AG10803 (cell line): Measurements from ENCODE around the gene GAD1.
A peak's percentile ranks its signal among the peaks of the same experiment; 100 is the strongest.

Experiments used
- DNase-seq: peaks from one replicate; pipeline ENCODE4 v3.0.0; 2010; ENCODE audit warnings: low read depth
- H3K4me3 ChIP-seq: 2 replicates; pipeline ENCODE4 v1.5.1; 2011; ENCODE audit warnings: mild to moderate bottlenecking, low read length, control low read depth
- CTCF ChIP-seq: conservative IDR thresholded peaks from 2 replicates; pipeline ENCODE4 v1.5.1; 2011; ENCODE audit warnings: mild to moderate bottlenecking, low read length, control low read depth, inconsistent platforms

The GAD1 gene

DNA sequence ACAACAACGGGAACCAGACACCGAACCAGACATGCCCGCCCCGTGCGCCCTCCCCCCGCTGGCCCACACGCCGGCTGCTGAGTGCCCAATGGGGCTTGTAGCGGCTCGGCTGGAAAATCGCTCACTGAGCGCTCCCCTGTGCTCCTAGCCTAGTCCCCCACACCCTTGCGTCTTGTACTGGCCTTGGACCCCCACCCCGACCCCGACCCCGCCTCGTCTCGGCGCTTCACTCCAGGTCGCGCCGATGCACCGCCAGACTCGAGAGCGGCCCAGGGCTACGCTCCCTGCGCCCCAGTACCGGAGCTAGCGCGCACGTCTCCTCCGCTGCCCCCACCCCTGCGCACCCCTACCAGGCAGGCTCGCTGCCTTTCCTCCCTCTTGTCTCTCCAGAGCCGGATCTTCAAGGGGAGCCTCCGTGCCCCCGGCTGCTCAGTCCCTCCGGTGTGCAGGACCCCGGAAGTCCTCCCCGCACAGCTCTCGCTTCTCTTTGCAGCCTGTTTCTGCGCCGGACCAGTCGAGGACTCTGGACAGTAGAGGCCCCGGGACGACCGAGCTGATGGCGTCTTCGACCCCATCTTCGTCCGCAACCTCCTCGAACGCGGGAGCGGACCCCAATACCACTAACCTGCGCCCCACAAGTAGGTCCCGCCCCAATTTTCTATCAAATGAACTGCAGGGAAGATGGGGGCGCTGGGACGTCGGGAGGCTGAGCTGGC, 1.5 kb downstream of the GAD1 start:
- no peak for TF ChIP-seq CTCF
- DNase-seq = peak; percentile 32
- peak overlapping the region; percentile 72 for H3K4me3 ChIP-seq

DNA sequence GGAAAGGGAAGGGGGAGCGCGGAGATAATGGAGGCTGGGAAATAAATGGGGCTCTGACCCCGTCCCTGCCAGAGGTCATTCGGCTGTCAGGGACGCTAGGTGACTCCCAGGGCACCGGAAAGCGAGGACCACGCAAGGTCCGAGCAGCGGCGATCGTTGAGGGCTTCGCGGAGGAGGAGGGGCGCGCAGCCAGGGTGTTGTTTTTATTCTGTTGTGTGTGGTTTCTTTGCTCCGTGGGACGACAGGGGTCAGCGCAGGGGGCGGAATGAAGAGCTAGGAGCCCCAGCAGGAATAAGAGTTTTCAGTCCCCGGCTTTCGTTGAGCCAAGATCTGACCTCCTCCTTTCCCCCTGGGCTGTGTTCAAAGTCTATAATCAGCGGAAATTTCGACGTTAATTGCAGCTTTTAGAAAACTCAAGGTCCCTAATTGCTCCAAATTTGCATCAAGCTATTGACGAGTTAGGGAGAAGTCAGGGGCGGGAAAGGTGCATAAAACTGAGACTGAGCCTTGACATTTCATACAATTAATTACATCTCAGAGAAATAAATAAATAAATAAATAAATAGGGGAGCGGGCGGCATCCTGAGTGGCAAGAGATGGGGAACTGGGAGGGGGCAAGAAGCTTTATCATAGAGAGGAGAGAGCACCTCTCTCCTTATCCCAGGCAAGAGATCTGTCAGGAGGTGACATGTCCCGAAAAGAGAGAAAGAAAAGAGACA, 2.2 kb downstream of the GAD1 start:
- TF ChIP-seq CTCF = no peak
- no peak for DNase-seq
- peak overlapping the region; percentile 72 for H3K4me3 ChIP-seq

DNA sequence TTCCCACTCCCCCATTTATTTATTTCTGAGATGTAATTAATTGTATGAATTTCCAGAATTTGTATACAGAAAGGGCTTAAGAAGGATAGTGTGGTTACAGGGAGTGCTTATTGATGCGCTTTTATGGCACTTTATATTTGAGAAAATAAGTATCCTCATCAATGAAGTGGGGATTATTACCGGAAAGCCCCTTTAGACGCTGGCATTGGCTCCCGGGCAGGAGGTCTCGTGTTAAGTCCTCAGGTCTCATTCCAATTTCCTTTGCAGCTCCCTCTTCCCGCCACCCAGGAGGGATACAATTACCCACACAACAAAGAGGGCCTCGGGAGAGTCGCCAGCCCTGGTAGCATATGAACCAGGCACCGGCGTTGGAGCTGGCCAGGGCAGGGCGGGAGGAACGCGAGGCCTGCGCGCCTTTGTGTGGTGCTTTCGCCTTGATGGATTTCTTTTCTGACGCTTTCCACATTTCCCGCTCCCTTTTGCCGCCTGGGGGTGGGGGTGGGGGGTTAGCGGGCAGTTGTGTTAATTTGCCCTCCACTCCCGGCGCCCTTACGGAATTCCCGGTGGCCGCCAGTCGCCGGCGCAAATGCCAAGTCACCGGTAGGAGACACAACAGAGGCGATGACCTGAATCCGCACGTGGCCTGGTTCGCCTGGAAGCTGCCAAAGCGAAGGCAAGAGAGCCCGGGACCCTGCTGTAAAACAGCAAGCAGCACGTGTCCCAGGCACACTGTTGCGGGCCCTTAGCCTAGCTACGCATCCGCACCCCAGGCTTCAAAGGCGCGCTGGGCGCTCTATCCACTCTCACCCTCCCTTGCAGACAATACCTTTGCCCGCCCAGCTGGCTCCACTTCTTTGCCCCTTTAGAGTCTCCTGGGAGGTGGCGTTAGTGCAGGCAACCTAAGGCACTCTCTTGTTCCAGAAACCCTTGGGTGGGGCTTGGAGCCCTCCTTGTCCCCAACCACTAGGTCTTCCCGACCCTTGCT, 3.3 kb downstream of the GAD1 start:
- TF ChIP-seq CTCF = no peak
- no peak overlapping the region for H3K4me3 ChIP-seq
- DNase-seq = no peak

DNA sequence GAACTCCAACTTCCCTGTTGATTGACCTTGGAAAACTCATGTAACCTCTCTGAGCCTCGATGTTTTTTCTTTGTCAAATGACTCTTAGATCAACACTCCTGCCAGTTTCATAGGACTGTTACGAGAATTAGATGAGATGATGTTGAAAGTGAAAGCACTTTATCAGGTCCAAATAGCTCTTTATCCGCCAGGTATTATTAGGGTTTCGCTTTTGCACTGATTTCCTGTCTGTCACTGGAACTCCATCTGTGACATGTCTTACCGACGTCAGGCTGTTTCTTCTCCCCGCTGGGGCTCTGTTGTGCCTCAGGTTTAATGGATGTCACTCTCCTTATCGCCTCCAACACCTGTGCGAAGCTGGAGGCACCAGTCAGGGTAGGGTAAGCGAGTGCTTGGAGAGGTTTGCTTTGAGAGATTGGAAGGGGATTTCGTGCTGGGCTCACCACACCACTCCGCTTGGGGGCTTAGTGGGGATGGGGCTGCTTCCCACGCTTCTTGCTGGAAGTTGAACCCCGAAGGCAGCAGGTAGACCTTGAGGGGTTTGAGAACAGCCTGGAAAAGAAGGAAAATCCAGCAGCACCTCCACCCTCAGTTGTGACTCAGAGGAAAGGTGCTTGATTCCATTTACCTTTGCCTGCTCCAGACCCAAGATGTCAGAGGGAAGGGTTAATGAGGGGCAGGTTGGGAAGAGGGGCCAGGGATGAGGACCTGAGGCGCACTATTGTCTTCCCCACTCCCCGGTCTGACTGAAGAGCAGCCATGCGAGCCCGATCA, 4.3 kb downstream of the GAD1 start:
- TF ChIP-seq CTCF = no peak
- DNase-seq = no peak
- H3K4me3 ChIP-seq = no peak overlapping the region

DNA sequence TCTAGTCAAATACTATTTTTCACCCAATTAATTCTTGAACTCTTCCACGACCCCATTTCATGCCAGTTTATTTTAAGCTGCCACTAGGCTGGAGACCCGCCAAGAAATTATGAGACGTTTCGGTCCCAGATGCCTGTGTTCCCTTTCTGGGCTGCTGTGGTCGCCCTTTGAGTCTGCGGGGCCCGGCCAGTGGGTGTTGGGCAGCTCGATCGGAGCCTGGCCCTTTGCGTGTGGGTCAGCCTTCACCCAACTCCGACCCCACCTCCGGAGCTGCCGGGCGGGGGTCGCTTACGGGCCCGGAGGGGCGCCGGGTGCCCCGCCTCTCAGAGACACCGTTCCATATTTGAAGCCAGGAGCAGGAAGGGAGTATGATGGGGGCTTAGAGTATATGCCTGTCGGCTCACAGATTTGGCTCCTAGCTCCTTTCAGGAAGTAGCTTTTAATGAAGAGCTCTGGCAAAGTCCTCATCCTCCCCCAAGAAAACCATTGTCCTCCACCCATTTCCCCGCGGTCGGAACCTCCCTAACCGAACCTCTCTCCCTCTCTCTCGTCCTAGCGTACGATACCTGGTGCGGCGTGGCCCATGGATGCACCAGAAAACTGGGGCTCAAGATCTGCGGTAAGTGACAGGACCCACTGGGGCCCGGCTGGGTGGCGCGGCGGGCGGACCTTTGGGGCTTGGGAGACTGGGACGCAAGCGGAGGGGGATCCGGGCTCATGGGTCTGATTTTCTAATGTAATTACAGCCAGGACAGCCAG, 5.0 kb downstream of the GAD1 start:
- peak overlapping the region; percentile 16 for H3K4me3 ChIP-seq
- DNase-seq = no peak
- no peak for TF ChIP-seq CTCF
